ENCODE data around the gene POFUT2. TPM values are rescaled to one million over a fixed set of nuclear protein-coding genes. Genes with fewer than 3 reads are reported as not detected.

POFUT2 gene, protein sequence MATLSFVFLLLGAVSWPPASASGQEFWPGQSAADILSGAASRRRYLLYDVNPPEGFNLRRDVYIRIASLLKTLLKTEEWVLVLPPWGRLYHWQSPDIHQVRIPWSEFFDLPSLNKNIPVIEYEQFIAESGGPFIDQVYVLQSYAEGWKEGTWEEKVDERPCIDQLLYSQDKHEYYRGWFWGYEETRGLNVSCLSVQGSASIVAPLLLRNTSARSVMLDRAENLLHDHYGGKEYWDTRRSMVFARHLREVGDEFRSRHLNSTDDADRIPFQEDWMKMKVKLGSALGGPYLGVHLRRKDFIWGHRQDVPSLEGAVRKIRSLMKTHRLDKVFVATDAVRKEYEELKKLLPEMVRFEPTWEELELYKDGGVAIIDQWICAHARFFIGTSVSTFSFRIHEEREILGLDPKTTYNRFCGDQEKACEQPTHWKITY
- 18.5 and 19.3 TPM in 2 replicates for total RNA-seq

DNA sequence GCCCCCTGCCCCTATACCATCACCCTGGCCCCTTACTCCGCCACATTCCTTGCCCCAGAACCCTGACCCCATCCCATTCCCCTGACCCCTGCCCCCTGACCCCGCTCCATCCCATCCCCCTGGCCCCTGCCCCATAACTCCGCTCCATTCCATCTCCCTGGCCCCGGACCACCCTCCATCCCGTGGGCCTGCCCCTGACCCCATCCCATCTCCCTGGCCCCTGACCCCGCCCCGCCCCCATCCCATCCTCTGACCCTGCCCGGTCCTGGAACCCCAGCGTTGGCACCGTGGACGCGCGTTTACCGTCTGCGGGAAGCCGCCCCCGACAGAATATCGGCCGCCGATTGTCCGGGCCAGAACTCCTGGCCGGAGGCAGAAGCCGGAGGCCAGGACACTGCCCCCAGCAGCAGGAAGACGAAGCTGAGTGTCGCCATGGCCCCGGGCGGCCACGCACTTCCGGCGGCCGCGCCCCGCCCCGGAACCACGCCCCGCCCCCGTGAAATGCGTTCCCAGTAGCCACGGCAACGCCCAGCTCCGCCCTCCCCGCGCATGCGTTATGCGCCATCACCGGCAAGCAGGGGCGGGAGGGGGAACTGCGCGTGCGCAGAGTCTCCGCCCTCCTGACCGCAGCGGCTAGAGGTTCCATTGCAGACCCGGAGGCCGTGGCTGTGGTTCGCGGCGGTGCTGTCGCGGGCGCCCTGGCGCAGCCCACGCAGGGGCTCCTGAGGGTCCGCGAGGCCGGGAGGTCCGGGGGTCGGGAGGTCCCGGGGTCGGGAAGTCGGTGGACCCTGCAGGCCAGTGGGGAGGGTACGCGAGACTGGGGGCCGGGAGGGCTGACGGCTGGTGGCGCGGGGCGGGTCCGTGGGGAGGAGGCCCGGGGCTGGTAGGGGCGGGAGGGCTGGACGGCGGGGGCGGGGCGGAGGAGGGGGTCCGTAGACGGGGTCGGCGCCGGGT is at the start of gene POFUT2:
POFUT2 (minus strand) TSS at position 458 of the 954 bp plus-strand sequence; CDS start at position 434, 24 bp downstream.

Other genes with a start within 250 kb of the POFUT2 start
- gene ADARB1, start 213.3 kb downstream of the POFUT2 start, total RNA-seq: 4.4 and 4.5 TPM in 2 replicates
- gene COL18A1, start 117.3 kb upstream of the POFUT2 start, total RNA-seq: 393 and 429 TPM in 2 replicates

All from cardiac ventricle fibroblast (primary cell).